ENCODE results near the gene ZNF608. TPM values are rescaled to one million over a fixed set of nuclear protein-coding genes. Genes with fewer than 3 reads are reported as not detected.

The ZNF608 gene
- total RNA-seq, 1 experiment from 2014 or later, result 1.0 TPM

DNA sequence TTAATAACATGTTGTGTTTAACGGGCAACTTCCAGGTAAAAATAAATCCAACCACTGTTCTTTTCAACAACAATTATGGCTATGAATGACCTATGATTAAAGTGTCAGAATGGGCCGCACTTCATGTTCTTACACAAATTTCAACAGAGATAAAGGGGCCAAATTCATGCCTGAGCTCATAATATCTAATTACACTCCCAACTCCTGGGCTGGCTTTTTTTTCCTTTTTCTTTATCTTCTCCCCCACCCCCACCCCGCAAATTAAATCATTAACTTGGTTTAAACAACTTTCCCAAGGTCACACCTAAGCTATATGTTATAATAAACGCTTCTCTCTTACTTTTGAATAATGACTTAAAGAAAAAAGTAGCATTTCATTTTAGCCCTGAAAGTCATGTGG, 25.8 kb downstream of the ZNF608 start:
- DNase-seq (ENCODE audit: extremely low read depth, low read depth), result no peak

- no peak for DNase-seq (ENCODE audit: extremely low read depth, low read depth)
Observed at GRCh38 chr5:124719113-124719967, 27.1 kb downstream of the ZNF608 start.

- no peak for DNase-seq (ENCODE audit: extremely low read depth, low read depth)
Observed at GRCh38 chr5:124718380-124718789, 28.1 kb downstream of the ZNF608 start.

- DNase-seq (ENCODE audit: extremely low read depth, low read depth), result no peak
Observed at GRCh38 chr5:124716169-124716568, 30.3 kb downstream of the ZNF608 start.

- DNase-seq (ENCODE audit: extremely low read depth, low read depth), result no peak
Observed at GRCh38 chr5:124714910-124715309, 31.5 kb downstream of the ZNF608 start.

- DNase-seq (ENCODE audit: extremely low read depth, low read depth), result no peak
Observed at GRCh38 chr5:124713595-124713994, 32.8 kb downstream of the ZNF608 start.

DNA sequence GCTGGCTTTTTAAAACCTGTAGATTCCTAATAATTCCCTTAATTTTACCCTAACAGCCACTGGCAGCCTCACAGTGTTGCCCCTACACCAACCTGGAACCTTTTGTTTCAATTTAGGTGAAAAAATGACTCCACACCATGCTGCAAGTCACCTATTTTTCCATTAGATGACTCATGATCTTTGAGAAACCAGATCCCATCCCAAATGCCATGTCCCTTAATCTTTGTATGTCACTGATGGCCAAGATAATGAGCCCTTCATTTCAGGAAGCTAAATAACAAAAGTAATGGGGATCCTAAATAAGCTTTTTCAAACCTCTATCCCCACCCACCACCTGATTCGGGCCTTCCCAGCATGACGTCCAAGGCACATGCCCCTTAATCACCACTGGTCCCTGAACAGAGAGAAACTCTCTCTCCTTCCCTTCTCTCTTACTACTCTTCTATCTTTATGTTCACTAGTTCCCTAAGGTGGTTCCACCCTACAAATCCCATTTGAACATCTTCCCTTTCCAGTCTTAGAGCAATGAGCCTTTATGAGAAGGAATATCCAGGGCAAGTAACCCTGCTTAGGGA, 33.6 kb downstream of the ZNF608 start:
- DNase-seq (ENCODE audit: extremely low read depth, low read depth), result no peak

GRCh38 chr5:124708086-124708485, 38.4 kb downstream of the ZNF608 start:
- no peak for DNase-seq (ENCODE audit: extremely low read depth, low read depth)

- no peak for DNase-seq (ENCODE audit: extremely low read depth, low read depth)
Observed at GRCh38 chr5:124707520-124707919, 38.9 kb downstream of the ZNF608 start.

GRCh38 chr5:124706729-124707361, 39.6 kb downstream of the ZNF608 start:
- DNase-seq (ENCODE audit: extremely low read depth, low read depth), result no peak

DNA sequence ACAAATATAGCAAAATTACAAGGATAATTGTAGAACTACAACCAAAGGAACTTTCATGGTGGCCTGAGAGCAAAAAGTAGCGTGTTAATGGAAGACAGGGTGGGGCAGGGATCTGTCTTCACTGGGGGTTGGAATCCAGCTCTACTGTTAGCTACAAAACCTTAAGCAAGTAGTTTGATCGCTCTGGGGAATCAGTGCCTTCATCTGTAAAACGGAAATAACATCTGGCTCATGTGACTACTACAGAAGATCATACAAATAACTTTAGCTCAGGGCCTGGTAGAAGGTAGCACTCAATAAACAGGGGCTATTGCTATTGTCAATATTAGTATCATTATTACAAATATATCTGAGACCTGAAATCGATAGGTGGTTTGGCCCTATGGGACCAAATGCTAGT, 40.4 kb downstream of the ZNF608 start:
- DNase-seq (ENCODE audit: extremely low read depth, low read depth), result no peak

DNA sequence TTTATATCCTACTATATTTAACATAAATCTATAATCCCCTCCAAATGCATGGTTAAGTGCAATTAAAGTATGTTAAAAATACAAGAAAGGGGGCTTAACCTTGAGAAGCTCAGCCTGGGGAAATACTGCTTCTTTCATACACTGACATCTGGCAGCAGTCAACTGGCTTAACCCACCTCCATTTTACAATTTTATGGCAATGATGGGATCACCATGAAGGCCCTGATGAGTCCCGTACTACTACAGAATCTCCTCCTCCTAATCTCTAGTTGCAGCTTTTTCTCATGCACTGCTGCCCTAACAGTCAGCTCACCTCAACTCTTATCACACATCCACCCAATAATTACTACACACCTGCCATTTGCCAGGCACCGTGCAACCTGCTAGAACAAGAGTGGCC, 40.9 kb downstream of the ZNF608 start:
- no peak for DNase-seq (ENCODE audit: extremely low read depth, low read depth)

DNA sequence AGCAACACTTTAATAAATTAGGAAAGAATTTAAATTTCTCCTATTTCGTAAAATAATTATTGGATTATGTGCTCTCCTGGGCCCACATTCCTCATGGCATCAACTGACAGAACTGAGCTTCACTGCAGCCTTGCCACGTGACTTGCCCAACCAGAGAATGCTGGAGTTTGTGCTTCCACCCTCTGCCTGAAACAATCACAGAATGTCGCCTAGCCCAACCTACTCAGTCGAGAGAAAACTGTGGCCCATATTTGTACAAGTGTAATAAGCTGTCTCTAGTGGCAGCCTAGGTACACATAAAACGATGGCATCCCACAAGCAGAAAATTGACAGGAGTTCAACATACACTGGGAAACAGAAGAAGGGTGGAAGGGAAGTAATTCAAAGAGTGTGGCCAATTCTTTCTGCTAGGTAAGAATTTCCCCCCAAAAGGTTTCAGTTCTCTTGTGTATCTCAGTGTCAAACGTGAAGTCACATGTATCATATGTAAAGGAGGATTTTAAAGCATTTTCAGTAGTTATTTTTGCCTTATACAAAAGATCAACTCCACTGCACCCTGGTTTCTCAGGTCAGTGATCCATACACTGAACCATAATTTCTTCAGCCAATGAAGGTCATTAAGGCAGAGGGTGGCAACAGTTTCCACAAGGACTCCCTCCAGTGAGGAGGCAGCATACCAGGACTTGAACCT, 41.7 kb downstream of the ZNF608 start:
- no peak for DNase-seq (ENCODE audit: extremely low read depth, low read depth)

DNA sequence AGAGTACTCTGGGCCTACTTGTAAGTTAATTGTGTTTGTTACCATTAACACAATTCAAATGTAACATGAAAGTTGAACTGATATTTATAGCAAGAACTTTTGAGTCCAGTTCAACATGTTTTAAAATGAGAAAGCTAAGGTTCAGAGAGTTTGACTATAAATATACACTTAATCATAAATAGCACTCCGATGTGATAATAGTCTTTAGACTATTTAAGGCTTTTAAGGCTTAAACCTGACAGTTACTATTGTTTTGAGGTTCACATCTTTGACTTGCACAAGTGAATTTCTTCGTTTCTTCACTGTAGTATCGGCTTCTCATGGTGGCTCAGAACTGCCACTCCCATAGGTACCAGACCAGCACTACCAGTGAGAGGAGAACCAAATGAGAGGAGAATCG, 42.4 kb downstream of the ZNF608 start:
- DNase-seq (ENCODE audit: extremely low read depth, low read depth), result no peak

GRCh38 chr5:124702525-124702924, 43.9 kb downstream of the ZNF608 start:
- no peak for DNase-seq (ENCODE audit: extremely low read depth, low read depth)

DNA sequence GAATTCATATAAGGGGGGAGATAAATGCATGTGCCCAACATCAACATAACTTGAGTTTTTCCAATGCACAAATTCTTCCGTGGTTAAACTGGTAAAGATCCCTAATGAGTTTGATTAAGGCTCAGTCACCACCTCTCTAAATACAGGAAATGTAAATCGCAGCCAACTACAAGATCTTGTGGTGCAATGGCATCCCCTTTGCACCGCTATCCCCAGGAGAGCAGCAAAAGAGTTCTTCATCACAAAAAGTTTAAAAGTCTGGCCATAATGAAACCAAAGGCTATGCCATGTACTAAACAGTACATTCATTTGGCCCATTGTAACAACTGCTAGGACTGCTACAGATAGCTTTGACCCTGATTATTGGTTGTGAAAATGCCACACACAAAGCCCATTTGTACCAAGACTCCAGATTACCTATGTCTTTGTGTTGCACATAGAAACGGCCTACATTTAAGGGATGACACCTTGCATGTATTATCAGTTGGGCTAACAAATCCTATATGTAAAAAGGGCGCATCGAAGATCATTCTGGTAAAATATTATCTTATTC, 44.5 kb downstream of the ZNF608 start:
- no peak for DNase-seq (ENCODE audit: extremely low read depth, low read depth)

GRCh38 chr5:124701016-124701415, 45.4 kb downstream of the ZNF608 start:
- no peak for DNase-seq (ENCODE audit: extremely low read depth, low read depth)

- no peak for DNase-seq (ENCODE audit: extremely low read depth, low read depth)
Observed at GRCh38 chr5:124700333-124700732, 46.1 kb downstream of the ZNF608 start.

GRCh38 chr5:124698770-124699169, 47.7 kb downstream of the ZNF608 start:
- no peak for DNase-seq (ENCODE audit: extremely low read depth, low read depth)

- no peak for DNase-seq (ENCODE audit: extremely low read depth, low read depth)
Observed at GRCh38 chr5:124697933-124698591, 48.4 kb downstream of the ZNF608 start.
